Breast epithelium (tissue), 3 donors: ENCODE results near the gene IFIT3.

ENCODE experiments used
- CTCF ChIP-seq, 3 donors: fragments of 450-650 bp; IDR thresholded peaks; one replicate each; pipeline ENCODE4 v1.5.1; 2016 to 2017; ENCODE audit warnings: antibody characterized with exemption in 3 of 3, mild to moderate bottlenecking in 3 of 3, moderate library complexity in 3 of 3
- POLR2A ChIP-seq: fragments of 450-650 bp; IDR thresholded peaks from one replicate; pipeline ENCODE4 v1.6.1; 2016; ENCODE audit warnings: antibody characterized with exemption, mild to moderate bottlenecking, moderate library complexity

- TF ChIP-seq POLR2A (no peak), CTCF (IDR thresholded peaks at IDR 0.05) (no peak)
Observed at GRCh38 chr10:89294721-89295239, 33.0 kb upstream of the IFIT3 start.
